K562 (cell line): ENCODE measurements around the gene PHF21A.

Experiments used
- ATF2 ChIP-seq: sonication (generic); formaldehyde crosslinking; IDR thresholded peaks from 2 replicates; pipeline ENCODE4 v1.8.1; 2022; ENCODE audit warnings: missing genetic modification reagents
- CBFB ChIP-seq: sonication (generic); formaldehyde crosslinking; IDR thresholded peaks from 2 replicates; pipeline ENCODE4 v1.4.0; 2020; ENCODE audit warnings: mild to moderate bottlenecking, missing genetic modification reagents
- CTCF ChIP-seq, 3 experiments: IDR thresholded peaks in 2 of 3; conservative IDR thresholded peaks in 1 of 3; 2 replicates each; pipeline ENCODE4 v1.5.1; 2011 to 2012; ENCODE audit warnings: low read length in 3 of 3, mild to moderate bottlenecking in 3 of 3, control low read depth in 2 of 3, improper control_type of control experiment in 1 of 3, inconsistent platforms in 1 of 3, low read depth in 1 of 3, mixed read lengths in 1 of 3, moderate library complexity in 1 of 3; ENCODE audit not compliant: insufficient read depth in 2 of 3
- FIP1L1 ChIP-seq: fragments of 200-400 bp; formaldehyde crosslinking; IDR thresholded peaks from 2 replicates; pipeline ENCODE4 v1.6.1; 2018; ENCODE audit warnings: mild to moderate bottlenecking, low read depth, low read length; ENCODE audit not compliant: poor library complexity, severe bottlenecking
- KLF16 ChIP-seq: IDR thresholded peaks from 2 replicates; pipeline ENCODE4 v1.6.1; 2016; ENCODE audit warnings: antibody characterized with exemption
- MAX ChIP-seq: sonication (generic); formaldehyde crosslinking; IDR thresholded peaks from 2 replicates; pipeline ENCODE4 v1.9.0; 2022; ENCODE audit warnings: mild to moderate bottlenecking, missing genetic modification reagents
- NCOR1 ChIP-seq: fragments of 450-650 bp; IDR thresholded peaks from 2 replicates; pipeline ENCODE4 v1.6.1; 2016; ENCODE audit warnings: mild to moderate bottlenecking, moderate library complexity
- NFE2L1 ChIP-seq: fragments of 450-650 bp; IDR thresholded peaks from 2 replicates; pipeline ENCODE4 v1.6.1; 2016; ENCODE audit warnings: missing genetic modification characterization, low read depth, mild to moderate bottlenecking, missing compliant biosample characterization, moderate library complexity, borderline replicate concordance
- PCBP1 ChIP-seq: fragments of 200-400 bp; formaldehyde crosslinking; IDR thresholded peaks from 2 replicates; pipeline ENCODE4 v1.6.1; 2018; ENCODE audit warnings: mild to moderate bottlenecking, low read depth, low read length; ENCODE audit not compliant: poor library complexity, severe bottlenecking
- POLR2AphosphoS2 ChIP-seq: IDR thresholded peaks from 2 replicates; pipeline ENCODE4 v1.6.1; 2012; ENCODE audit warnings: low read length, improper control_type of control experiment
- PRPF4 ChIP-seq: fragments of 200-400 bp; formaldehyde crosslinking; IDR thresholded peaks from one replicate; pipeline ENCODE4 v1.6.1; 2017; ENCODE audit warnings: low read length, low read depth, mild to moderate bottlenecking; ENCODE audit not compliant: insufficient read depth, poor library complexity, severe bottlenecking
- SREBF2 ChIP-seq: sonication (generic); formaldehyde crosslinking; IDR thresholded peaks from 2 replicates; pipeline ENCODE4 v1.4.0; 2020; ENCODE audit warnings: mild to moderate bottlenecking, missing genetic modification reagents
- ZNF175 ChIP-seq: fragments of 200-800 bp; sonication (Bioruptor generic); IDR thresholded peaks from 2 replicates; pipeline ENCODE4 v1.6.1; 2016; ENCODE audit warnings: low read depth, mild to moderate bottlenecking, missing genetic modification characterization, missing compliant biosample characterization
- ZNF280A ChIP-seq: fragments of 450-650 bp; IDR thresholded peaks from 2 replicates; pipeline ENCODE4 v1.6.1; 2018; ENCODE audit warnings: mild to moderate bottlenecking, low read depth; ENCODE audit not compliant: partially characterized antibody

GRCh38 chr11:46006418-46007070, 114.7 kb downstream of the PHF21A start:
- TF ChIP-seq NFE2L1: no peak
- TF ChIP-seq CTCF (IDR thresholded peaks at IDR 0.05 in 2 of 3, conservative IDR thresholded peaks at IDR 0.05 in 1 of 3; ENCODE audit: insufficient read depth in 2 of 3, low read depth in 1 of 3, low read length in 3 of 3): peak; percentile 76 to 94 (median 80)
- no peak for TF ChIP-seq CBFB (CRISPR knock-in tag)
- TF ChIP-seq NCOR1: no peak
- TF ChIP-seq KLF16: no peak
- no peak for TF ChIP-seq ZNF175 (CRISPR knock-in tag)
- no peak for TF ChIP-seq SREBF2
- no peak for TF ChIP-seq PCBP1
- TF ChIP-seq MAX (CRISPR knock-in tag): no peak
- TF ChIP-seq FIP1L1: no peak
- TF ChIP-seq POLR2AphosphoS2: no peak
- TF ChIP-seq ATF2 (CRISPR knock-in tag): no peak
- no peak for TF ChIP-seq PRPF4
- no peak for TF ChIP-seq ZNF280A
